ENCODE measurements around the gene FOXO6.

FOXO6 gene

DNA sequence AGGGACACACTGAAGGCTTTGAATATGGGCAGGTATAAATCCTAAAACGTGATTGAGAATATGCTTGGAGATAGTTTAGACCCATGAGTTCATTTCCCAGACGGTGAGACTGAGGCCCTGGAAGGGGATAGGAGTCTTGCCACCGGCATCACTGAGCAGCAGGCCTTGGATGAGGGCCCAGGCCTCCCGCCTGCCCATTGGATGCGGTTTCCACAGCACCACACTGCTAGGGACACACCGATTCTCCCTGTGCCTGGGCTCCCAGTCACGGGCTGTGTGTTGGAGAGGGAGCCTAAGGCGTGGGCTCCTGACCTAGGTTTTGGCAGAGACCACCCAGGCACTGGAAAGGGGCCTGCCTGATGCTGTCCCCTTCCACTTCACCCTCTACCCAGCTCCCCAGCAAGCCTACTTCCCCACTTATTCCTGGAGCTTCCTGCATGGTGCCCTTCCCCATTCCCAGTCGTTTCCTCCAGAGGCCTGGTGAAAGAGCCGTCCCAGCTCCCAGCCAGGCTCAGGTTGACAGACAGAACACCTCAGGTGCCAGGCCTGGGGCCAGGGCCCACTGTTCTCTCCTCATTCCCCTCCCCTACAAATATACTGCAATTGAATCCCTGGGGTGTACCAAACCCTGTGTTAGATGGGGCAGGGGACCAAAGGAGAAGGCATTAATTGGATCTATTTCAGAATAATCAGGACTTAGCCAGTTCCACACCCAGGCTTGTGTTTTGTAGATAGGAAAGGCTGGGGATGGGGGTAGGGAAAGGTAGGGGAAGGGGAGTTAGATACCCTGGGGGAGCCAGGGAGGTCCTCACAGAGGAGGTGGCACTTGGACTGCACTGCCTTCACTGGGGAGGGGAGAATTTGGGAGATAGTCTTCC is 3.4 kb downstream of the FOXO6 start:
- in situ Hi-C loops (cut with MboI; ENCODE audit: low sequenced_read_pairs) = no loop called here

DNA sequence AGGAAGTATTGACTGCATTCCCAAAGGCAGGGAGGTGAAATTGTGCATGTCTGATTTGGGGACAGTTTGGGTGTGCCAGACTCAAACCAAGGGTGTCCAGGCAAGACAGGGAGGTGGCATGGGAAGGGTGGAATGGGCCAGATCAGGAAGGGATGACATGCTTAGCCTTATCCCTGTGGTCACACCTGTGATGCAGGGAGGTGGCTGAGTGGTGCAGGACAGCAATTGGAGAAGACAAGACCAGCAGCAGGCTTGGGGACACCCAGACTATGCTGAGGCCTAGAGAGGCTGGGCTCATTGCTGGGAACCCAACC is 4.0 kb downstream of the FOXO6 start:
- in situ Hi-C loops (cut with MboI; ENCODE audit: low sequenced_read_pairs) = no loop called here

DNA sequence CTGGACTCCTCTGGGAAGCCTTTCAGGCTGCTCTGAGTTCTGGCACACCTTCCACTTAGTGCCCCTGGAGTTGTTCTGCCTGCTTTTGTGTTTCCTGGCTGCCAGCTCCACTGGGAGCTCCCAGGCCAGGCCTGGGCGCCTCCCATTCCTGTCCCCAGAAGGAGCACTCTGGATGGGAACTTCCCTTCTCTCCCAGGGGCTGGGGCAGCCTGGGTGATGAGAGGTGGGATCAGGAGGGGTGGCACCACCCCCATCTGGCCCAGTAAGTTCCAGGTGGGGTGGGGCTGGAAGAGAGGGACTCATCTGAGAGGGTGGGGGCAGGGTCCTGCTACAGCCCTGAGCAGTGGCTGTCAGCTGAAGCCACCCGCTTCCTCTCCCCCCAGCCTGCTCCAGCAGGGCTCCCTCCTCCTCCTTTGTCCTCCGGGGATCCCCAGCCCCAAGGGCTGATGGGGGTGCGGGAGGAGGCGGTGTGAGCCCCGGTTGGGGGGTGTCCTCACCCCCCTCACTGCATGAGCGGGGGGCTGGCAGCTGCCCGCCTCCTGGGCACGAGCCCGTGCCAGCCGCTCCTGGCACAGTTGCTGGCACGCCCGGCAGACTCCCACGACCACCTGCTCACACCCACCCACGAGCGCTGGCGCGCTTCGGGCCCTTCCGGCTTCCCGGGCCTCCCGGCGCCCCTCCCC is 4.7 kb downstream of the FOXO6 start:
- in situ Hi-C loops (cut with MboI; ENCODE audit: low sequenced_read_pairs) = no loop called here

DNA sequence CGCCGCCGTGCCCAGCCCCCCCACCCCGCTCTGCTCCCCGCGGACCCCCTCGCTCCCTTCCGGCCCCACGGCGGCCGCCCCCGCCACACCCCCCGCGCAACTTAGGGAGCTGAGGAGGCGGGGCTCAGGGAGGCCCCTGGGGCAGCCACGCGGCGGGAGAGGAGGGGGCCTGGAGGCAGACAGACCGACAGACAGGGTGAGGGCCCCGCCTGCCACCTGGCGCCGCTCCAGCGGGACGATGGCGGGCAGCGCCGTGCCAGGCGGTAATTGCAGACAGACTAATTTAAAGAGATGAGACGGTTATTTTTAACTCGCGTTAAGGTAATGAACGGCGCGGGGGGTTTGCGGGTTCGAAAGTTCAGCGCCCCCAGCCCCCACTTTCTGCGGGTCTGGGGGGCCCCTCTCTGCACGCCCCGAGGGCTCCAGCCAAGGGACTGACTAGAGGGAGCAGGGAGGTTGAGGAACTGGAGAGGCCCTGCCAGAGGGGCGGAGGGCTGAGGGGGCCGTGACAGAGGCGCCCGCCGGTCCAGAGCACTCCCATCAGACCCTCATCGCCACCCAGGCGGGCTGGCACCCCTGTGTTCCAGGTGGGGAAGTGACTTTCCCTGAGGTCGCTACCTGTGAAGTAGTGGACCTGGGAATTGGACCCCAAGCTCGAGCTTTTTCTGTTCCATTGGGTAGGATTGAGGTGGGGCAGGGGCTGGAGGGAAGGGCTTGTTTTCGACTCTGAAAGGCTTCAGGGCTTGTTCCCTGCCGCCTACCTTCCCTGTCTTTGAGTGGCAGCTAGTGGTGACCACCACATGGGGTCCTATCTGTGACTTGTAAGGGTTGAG is 5.4 kb downstream of the FOXO6 start:
- in situ Hi-C loops (cut with MboI; ENCODE audit: low sequenced_read_pairs) = no loop called here

DNA sequence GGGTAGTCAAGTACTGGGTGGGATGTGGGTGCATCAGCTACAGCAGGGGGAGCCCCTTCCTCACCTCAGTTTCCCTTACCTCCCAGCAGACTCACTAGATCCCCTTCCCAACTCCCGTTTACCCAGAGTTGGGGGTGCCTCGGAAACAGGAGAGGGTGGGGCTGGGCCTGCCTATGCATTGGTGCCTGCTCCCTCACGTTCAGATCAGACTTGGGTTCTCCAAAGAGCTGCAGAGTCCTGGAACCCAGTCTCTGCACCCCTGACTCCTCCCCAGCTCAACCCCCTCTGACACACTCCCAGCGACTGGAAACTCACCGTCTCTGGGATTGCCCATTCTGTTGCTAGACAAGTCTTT is 6.0 kb downstream of the FOXO6 start:
- in situ Hi-C loops (cut with MboI; ENCODE audit: low sequenced_read_pairs) = no loop called here

DNA sequence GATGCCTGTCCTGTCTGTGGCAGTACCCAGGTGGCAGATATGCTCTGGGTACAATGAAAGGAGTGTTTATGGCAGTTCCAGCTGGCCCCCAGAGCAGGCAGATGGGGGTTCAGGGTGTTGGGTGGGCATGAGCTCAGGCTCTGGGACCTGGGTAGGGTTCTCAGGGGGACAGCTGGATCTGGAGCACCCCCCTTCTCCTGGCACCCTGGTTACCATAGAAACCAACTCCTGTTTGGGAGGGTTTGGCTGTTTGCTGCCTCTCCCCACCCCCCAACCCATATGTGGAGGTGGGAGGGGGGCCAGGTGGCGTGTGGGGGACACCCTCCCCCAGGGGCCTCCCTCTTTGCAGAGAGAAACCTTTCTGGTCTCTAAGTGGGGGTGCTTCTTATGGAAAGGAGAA is 7.1 kb downstream of the FOXO6 start:
- in situ Hi-C loops (cut with MboI; ENCODE audit: low sequenced_read_pairs) = no loop called here

DNA sequence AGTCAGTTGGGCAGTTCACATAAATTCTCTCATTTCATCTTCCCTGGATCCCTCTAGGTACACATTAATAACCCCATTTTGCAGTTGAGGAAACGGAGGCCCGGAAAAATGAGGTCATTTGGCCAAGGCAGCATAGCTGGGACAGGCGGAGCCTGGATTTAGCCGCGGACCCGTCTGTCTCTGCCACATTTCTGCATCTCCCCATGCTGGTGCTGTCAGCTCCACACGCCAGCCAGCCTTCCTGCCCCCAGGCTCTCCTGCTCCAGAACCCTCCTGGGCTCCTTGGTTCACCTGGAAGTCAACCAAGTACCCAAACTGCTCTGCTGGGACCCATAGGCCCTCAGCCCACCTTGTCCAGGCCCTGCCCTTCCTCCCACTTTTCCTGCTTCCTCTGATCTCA is 7.6 kb downstream of the FOXO6 start:
- in situ Hi-C loops (cut with MboI; ENCODE audit: low sequenced_read_pairs) = no loop called here

DNA sequence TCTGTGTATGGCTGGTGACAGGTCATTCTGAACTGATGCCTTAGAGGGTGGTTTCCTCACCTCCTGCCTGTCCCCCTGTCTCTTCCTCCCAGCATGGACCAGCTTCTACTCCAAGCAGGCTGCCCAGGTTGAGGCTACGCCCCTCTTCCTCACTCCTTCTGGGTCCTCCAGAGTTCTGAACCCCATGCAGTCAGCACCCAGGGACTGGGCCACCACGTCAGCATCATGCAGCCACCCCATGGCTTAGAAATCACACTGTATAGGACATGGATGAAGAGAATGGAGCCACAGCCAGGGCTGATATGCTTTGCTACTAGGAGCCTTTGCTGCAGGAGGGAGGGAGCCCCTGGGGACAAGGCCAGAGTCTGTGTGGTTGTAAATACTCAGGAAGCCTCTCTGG is 8.3 kb downstream of the FOXO6 start:
- in situ Hi-C loops (cut with MboI; ENCODE audit: low sequenced_read_pairs) = no loop called here

DNA sequence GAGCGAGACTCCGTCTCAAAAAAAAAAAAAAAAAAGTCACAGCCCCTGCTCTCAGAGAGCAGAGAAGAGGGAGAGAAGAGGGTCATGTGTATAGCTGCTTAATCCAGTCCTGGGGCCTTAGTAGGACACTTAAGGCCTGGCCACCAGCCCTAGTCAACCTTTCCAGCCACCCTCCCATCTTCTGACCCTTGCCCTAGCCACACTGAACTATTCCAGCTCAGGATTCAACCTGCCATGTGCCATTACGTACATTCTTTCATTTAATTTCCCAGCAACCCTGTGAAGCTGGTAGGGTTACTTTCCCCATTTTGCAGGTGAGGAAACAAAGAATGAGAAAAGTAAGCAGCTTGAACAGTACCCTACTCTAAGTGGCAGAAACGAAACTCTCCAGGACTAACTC is 9.0 kb downstream of the FOXO6 start:
- in situ Hi-C loops (cut with MboI; ENCODE audit: low sequenced_read_pairs) = no loop called here

DNA sequence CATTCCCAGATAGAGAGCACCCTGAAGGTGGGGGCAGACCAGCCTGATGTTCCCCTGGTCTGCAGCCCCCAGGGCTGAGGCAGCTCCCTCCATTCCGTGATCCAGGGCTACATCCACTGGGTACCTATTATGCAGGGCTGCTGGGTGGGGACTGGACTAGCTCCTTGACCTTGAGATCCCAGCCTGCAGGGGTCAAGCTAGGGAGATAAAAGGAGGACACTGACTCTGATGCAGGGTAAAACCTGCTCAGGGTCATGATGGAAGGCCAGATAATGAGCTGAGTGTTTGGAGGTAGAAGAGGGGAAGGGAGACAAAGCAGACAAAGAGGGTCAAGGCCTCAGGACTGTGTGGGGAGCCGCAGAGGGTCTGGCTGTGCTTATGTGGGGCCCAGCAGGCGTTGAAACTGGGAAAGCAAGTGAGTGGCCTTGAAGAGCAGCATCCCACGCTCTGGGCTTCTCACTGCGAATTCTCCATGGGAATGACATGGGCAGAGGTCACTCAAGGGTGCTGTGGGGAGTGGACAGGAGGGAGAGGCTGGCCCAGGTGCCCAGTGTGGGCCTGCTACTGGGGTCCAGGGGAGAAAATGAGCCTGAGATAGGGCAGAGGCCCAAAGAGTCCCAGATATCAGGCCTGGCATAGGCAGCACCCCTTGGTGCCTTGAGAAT is 9.7 kb downstream of the FOXO6 start:
- in situ Hi-C loops (cut with MboI; ENCODE audit: low sequenced_read_pairs) = no loop called here

DNA sequence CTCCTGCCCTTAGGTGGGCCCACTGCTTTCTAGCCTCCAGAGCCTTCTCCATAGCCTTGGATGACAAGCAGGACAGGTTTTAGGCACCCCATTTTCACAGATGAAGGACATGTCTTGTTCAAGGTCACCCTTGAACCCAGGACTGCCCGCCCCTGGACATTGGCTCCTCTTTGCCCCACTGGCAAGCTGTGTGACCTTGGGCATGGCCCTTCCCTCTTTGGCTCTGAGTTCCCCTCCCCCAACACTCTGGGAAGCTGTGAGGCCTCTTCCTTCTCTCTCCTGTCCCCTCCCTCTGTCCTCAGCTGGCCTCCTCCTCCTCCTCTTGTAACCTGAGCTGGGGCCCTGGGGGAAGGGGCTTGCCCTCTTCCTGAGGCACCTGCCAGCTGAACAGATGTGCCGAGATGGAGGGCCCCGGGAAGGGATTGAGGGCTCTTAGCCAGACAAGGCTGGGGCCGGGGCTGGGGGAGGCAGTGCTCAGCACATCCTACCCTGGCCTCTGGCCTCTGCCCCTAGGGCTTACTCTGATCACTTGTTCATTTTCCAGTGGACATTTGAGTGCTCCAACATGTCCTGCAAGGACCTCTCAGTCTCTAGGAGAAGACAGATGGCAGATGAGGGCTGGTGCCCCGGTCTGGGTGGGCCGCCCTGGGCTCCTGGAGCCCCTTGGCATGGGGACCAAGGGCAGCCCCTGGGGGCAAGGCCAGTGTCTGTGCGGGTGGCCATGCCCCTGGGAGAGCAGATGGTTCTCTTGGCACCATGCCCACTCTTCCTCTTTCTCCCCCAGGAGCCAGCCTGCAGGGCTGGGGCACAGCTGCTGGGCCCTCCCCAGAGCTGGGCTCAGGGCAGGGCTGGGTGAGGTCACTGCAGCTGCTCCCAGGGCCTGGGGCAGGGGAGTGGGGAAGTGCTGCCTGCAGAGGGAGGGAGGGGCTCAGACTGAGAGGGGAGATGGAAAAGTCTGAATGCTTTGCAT is 10.7 kb downstream of the FOXO6 start:
- in situ Hi-C loops (cut with MboI; ENCODE audit: low sequenced_read_pairs) = no loop called here

DNA sequence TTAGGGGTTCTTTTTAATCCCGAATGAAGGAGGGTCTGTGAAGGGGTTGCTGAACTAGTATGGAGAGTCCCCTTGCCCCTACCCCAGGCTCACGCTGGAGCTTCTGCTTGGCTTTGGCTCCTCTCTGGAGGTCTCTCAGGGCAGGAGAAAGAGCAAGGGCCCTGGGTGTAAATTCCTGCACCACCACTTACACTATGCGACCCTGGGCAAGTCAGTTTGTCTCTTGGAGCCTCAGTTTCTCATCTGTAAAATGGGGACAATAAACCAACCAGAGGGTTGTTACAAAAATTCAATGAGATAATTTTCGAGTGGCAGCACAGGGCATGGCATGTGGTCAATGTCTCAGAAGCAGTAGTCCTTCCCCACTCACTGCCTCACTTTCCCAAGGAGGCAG is 11.4 kb downstream of the FOXO6 start:
- in situ Hi-C loops (cut with MboI; ENCODE audit: low sequenced_read_pairs) = no loop called here

DNA sequence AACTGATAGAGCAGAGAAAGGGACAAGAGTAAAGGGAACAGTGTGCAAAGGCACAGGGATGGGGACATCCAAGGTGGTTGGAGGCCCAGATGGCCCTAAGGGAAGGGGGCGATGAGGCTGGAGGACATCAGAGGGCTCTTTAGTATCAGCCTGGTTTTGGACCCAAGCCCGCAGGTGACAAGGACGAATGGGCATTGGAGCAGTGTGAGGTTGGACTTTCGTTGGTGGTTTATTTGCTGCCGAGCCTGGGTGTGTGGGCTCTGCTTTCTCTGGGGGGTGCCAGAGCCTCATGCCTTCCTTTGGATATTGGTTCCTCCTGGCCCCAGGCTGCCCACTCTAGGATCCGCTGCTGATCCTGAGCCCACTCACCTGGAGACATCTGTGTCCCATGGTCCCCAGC is 12.1 kb downstream of the FOXO6 start:
- in situ Hi-C loops (cut with MboI; ENCODE audit: low sequenced_read_pairs) = no loop called here

DNA sequence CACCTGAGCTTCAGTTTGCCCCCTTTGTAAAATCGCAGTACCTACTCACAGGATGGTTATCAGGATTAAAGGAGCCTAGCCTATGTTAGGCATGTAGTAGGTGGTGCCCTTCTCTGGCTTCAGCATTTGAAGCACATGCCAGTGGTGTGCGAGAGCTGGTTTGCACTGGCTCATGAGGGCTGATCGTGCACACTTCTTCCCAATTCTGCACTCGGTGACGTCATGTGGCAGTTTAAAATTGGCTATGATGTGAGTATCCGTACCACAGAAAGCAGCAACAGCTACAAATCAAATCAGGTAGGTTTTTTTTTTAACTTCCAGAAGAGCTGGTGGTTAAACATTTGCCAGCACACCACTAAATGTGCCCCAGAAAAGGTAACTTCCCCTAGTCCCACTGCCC is 13.5 kb downstream of the FOXO6 start:
- in situ Hi-C loops (cut with MboI; ENCODE audit: low sequenced_read_pairs) = no loop called here

DNA sequence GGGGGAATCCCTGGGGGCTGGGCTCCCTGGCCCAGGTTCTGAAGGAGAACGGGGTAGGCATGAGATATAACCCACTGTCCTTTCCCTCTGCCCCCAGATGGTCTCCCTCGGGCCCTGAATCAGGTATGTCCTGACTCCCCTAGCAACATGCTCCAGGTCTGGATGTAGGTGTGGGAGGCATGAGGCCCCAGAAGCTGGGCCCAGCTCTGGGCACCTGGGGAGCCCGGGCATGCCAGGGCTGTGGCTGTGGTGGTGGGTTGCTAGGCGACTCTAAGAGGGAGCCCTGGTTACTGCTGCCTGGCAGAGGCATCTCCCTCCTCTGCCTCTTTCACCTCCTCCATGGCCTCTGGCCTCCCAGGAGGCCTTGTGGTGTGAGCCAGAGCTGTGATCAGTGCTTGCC is 16.2 kb downstream of the FOXO6 start:
- in situ Hi-C loops (cut with MboI; ENCODE audit: low sequenced_read_pairs) = no loop called here

DNA sequence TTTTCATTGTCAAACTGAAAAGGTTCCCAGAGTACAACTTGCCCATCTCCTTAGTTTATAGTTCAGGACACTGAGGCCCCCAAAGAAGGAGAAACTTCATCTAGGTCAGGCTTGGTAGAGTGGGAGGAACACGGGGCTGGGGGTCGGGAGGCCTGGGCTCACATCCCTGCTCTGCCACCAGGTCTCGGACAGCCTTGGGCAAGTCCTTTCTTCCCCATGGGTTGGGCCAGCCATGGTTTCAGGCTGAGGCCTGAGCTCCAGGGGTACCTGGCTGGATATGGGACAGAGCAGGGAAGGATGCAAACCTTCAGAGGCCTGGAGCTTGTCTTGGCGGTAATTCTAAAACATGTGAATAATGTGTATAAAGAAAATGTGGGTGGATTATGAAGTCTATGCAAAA is 17.0 kb downstream of the FOXO6 start:
- in situ Hi-C loops (cut with MboI; ENCODE audit: low sequenced_read_pairs) = no loop called here

DNA sequence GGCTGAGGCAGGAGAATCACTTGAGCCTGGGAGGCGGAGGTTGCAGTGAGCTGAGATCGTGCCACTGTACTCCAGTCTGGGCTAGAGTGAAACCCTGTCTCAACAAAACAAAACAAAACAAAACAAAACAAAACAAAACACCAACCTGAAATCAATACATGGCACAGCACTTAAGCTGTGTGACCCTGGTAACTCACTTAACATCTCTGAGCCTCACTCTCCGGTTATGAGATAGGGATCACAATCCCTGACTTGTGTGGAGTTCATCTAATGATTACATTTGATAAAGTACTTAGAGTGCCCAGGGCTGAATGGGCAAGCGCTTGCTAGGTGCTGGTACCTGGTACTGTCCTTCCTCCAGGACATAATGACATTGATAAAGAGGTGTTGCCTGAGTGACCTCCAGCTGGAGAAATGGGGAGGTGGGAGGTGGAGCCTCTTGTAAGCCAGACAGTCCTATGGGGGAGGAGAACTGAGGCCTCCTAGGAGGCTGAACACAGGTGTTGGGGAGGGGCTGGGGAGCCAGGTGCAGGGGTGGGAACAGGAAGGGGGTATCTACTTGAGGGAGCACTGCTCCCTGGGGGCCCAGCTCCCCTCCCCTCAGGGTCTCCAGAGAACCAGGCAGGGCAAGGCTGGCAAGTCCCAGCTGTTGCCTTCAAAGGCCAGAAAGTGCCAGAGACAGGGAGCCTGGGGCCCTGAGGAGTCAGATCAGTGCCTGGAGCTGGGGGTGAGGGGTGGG is 17.9 kb downstream of the FOXO6 start:
- in situ Hi-C loops (cut with MboI; ENCODE audit: low sequenced_read_pairs) = no loop called here

DNA sequence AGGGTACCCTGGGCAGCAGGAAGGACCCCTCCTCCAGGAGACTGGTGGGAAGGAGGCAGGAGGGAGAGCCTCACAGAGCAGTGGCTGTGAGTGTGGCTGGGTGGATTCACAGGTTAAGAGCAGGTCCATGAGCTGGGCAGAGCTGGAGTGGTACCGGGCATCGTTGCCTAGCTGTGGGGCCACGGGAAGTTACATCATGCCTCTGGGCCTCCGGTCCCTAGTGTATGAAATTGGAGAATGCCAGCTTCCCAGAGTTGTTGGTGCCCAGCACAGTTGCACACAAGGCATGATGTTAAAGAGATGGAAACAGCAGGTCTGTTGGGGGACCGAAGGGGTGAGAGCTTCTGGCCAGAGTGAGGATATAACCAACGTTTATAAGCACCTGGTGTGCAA is 18.5 kb downstream of the FOXO6 start:
- in situ Hi-C loops (cut with MboI; ENCODE audit: low sequenced_read_pairs) = no loop called here

DNA sequence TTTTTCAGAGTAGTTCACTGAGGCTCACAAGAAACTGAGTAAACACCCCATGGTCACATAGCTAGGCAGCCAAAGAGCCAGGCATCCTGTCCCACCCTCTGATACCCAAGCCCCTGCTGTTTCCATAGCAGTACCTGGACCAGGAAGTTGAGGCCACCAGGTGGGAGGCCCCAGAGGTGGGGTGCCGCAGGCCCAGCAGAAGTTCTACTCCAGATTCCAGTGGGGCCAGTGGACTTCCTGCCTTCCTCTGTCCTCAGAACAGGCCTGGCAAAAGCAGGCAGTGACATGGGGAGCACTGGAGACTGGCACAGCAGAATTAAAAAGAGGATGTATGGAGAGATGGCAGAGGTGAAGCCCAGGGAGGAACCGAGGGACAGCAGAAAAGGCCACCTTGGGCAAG is 19.0 kb downstream of the FOXO6 start:
- in situ Hi-C loops (cut with MboI; ENCODE audit: low sequenced_read_pairs) = no loop called here

All from HL-60/S4 treated with phorbol 12-myristate 13-acetate at 8.2 ng/mL for 4 days and 3 days (cell line).